Brain pericyte (primary cell): ENCODE measurements around the gene ZNF497.
A peak's percentile ranks its signal among the peaks of the same experiment; 100 is the strongest.
"Not testable (repeated sequence)": the region's sequence is repeated elsewhere in the genome, so short reads cannot be mapped to it uniquely, and the experiment has no call there.

Source experiments
- DNase-seq: peaks from one replicate; pipeline ENCODE4 v3.0.0-alpha.2; 2012; ENCODE audit warnings: low read depth, low spot score

Gene ZNF497

DNA sequence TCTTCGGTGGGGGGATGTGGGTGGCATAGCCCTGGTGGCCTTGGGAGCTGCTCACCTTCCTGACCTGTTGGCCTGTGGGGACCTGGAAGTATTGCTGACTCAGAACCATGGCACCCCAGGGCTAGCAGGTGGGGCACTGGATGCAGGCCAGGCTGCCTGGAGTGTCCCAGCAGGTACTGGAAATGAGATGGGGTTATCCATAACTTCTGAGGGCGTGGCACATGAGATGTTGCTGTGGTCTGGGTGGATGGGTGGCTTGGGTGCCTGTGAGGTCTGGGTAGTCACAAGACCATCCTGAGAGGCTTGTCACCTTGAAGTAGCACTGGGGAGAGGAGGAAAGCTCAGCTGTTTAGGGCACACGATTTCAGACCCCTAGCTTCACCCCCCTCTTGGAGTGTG is 32.3 kb upstream of the ZNF497 start:
- no peak for DNase-seq

DNA sequence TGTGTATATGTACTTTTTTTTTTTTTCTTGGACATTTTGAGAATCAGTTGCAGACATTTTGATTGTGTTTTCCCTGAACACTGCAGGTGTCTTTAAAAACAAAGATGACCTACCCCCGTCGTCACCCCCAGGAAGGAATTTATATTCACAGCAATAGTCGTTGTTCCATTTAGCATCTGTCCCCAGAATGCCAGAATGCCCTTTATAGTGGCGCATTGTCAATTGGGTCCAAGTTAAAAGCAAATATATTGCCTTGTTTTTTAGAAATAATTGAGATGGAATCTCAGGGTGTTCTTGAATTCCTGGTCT is 31.1 kb upstream of the ZNF497 start:
- no peak for DNase-seq

DNA sequence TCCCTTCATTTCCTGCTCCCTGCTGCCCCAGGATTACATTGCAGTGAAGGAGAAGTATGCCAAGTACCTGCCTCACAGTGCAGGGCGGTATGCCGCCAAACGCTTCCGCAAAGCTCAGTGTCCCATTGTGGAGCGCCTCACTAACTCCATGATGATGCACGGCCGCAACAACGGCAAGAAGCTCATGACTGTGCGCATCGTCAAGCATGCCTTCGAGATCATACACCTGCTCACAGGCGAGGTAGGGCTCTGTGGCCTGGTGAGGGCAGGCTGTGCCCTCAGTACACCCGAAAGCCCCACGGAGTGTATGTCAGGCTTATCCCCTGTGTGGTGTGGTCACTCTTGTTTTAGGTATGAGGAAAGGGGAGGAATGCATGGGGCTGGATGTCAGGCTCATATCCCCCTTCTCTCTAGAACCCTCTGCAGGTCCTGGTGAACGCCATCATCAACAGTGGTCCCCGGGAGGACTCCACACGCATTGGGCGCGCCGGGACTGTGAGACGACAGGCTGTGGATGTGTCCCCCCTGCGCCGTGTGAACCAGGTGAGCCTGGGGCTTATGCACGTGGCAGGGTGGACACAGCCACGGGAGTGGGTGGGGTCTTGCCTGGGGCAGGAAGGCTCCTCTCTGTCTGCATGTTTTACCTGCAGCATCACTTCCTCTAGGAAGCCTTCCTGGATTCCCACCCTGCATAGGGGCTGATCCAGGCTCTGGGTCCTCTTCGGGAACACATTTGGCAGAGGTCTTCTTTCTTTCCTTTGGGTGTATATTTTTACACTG is 30.6 kb upstream of the ZNF497 start:
- no peak for DNase-seq

DNA sequence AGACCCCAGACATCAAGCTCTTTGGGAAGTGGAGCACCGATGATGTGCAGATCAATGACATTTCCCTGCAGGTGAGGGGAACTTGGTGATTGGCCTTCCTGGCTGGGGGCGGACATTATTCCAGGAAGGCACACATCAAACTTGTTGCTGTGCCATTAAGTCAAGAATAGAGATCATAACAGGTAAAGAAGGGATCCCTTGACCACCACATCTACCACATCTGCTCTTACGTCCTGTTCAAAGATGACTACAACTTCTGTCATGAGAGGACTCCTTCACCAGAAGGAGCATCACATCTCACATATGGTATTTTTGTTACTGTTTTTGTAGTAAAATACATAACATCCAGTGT is 25.6 kb upstream of the ZNF497 start:
- no peak for DNase-seq

DNA sequence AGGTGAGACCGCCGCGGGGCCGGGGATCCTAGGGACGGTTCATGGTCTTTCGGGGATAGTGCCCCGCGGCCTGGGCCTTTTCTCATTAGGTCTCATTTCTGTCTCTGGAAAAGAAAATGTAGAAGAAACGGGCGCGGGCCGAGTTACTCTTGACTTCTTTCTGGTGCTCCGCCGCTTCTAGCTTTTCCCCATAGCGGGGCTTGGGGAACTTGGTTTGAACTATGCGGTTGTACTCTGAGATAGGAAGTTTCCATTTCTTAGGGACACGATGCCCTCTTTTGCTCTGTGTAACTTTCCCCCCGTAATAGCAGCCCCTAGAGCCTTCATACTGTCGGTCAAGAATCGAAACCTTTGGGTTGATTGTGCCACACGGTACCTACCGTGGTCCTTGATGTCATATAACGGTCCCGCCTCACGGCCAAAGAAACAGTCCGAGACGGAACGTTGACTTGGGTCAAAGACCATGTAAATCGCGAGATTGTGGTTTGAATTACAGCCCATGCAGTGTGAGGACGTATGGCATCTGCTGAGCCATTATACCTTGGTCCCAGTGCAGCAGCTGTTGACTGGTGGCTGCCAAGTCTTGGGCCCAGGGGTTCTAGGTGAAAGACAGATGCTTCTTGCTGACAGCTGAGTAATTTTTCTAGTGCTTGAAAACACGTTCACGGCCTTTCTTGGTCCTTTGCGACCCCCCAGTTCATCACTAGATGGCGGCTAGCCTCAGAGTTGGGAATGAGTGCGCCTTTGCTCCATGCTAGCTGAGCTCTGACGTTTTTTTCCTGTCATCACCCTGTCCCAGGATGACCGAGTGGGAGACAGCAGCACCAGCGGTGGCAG is 25.0 kb upstream of the ZNF497 start:
- DNase-seq: no peak

DNA sequence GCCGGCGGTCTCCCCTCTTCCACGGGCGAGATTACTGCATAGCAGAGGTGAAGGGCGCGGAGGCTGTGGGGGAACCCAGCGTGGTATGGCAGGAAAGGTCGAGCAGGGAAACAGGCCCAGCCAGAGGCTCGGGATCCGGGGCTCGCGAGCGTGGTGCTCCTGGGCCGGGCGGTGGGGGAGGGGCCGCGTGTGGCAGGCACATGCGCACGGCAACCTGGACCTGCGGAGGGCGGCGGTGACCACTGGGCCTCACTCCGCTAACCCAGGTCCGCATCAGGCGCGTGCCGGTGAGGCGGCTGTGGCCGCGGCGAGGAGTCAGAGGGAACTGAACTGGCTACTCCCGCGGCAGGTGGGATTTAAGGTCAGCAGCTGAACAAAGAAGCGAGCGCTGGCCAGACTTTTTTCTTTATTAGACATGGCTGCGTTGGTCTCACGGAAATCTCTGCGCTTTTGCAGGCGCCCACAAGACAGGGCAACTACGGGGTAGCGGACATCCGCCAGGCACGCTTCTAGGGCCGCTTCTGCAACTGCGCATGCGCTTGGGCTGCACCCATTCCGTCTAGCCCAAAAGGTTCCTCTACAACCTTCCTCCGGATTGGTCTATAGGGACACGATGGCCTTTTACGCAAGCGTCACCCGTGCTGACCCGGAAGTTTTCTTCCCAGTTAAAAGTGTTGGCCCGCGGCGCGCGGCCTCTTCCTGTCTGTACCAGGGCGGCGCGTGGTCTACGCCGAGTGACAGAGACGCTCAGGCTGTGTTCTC is 24.2 kb upstream of the ZNF497 start, which contains the start of gene RPS5:
TSS of gene RPS5 (plus strand) at position 694 of the 762 bp plus-strand sequence. CDS start 869 bp downstream, outside the sequence.
- peak; percentile 93 for DNase-seq

DNA sequence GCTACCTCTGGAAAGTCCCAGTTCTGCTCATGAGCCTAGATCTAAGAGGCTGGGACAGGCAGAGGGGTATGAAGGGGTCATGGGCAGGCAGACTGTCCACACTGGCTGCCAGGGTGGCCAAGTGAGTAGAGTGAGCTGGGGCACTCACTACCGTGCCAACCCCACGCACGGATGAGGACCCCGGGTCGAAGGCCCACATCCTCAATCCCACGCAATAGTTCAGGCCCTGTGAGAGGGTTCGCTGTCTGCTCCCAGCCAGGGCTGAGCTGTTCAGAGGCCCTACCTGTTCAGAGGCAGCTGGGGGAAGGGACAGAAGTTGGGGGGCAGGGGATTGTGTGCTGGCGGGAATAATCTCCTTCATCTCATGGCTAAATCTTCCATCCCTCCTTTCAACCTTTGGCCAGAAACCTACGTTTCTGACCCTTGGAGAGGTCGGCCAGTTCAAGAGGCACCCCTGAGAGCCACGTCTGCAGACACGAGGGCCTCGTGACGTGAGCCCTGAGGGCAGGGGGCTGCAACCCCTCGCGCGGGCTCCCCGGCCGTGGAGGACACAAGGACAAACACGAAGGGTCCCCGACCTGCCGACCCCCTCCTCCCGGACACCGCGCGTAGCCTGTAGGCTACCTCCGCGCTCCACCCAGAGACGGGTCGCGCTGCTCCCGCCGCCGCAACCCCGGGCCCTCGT is 23.5 kb upstream of the ZNF497 start:
- DNase-seq: no peak

DNA sequence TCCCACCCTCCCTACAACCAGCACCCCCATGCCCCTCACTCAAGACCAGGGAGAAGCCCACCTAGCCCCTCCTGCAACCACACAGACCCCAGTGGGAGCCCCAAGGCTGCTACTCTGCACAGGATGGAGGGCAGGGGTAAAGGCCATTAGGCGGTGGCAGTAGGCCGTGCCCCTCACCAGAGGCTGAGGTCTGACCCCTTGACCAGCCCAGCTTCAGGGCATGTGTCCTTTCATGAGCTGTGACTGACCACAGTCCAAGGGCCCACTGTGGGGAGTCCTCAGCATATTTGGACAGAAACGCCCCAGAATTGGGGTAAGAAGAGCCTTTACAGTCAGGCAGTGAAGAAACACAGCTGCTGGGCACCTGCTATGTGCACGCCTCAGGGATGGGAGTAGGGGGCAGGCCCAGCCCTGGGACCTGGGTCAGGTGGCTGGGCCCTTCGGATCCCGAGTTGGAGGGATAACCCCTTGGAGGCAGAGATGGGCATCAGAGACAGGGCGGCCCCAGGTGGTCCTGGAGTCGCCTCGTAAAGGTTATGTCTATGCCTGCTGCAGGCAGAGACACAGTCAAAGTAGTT is 22.9 kb upstream of the ZNF497 start:
- no peak for DNase-seq

DNA sequence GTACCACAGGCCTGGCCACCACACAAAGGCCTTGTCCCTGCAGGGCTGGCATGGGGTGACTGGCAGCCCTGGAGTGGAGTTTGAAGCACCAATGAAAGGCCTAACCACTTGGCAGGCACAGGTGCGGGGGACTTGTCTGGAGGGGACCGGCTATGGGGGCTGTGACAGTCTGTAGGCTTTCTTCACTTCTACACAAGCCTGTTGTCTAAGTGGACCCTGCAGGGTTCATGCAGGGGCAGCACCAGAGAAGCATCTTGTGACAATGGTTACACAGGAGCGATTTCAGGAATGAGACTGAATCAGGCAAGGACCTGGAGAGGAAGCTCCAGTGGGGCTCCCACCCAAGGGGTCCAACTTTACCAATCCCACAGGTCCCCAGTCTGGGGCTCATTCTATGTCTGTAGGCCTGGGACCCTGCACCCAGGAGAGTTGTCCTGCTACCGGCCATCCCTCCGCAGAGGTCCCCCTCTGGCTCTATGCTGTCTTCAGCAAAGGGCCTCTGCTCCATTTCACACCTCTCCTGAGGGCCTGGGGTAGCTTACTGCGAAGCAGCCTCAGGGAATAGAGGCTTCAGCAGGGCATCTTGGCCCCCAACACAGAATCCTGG is 20.5 kb upstream of the ZNF497 start:
- no peak for DNase-seq

DNA sequence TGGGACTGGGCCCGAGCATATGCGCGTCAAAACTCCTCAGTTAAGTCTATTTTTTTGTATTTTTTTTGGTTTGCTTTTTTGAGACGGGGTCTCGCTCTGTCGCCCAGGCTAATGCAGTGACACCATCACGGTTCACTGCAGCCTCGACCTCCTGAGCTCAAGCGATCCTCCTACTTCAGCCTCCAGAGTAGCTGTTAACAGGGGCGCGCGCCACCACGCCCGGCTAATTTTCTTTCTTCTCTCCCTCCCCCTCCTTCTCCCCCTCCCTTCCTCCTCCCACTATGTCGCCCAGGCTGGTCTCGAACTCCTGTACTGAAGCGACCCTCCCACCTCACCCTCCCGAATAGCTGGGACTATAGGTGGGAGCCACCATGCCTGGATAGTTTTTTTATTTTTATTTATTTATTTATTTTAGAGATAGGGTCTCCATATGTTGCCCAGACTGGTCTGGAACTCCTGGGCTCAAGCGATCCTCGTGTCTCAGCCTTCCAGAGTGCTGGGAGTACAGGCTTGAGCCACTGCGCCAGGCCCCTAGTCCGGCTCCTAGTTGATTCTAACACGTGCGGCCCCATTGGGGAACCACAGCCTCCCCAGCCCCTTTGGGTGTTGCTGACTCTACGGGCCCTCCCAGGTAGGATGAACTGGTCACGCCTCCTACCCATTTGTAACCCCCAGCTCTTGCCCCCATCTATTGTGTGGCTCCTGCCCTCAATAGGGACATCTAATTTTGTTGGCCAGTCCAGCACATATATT is 19.1 kb upstream of the ZNF497 start:
- DNase-seq: no peak

DNA sequence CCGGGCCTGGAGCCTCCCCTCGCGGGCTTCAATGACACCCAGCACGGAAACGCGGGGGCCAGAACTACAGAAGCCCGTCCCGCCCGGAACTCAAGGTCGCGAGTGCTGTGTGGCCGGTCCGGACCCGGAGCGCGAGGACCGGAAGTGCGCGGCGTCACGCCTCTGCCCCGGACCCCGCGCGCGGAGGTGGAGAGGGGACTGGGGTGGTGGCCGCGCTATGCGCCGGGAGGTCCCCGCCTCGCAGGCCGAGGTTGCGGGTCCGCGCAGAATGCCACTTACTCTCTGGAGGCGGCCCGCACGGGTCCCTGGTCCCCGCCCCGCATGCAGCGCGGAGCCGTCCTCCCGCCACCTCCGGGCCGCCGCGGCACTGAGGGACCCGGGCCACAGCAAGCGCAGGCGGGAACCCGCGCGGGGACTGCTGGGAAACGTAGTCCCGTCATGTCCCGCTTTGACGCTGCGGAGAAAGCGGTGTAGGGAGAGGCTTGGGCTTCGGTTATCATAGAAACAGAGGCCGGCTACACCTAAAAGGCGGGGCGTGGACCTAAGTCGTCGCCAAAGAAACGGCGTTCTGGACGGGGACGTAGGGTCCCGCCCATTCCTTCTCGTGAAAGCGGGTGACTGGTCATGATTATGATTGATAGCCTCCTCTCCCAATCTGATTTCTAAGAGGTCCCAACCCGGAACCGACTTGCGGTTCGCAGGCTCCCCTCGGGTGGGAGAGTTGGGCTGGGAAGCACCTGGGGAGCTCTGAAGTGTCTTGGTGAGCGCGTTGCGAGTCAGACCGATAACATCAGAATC is 18.3 kb upstream of the ZNF497 start, which contains the start of gene ZNF837:
TSS of gene ZNF837 (minus strand) at position 369 of the 798 bp plus-strand sequence. CDS start 11,698 bp downstream, outside the sequence.
- DNase-seq: peak; percentile 100

DNA sequence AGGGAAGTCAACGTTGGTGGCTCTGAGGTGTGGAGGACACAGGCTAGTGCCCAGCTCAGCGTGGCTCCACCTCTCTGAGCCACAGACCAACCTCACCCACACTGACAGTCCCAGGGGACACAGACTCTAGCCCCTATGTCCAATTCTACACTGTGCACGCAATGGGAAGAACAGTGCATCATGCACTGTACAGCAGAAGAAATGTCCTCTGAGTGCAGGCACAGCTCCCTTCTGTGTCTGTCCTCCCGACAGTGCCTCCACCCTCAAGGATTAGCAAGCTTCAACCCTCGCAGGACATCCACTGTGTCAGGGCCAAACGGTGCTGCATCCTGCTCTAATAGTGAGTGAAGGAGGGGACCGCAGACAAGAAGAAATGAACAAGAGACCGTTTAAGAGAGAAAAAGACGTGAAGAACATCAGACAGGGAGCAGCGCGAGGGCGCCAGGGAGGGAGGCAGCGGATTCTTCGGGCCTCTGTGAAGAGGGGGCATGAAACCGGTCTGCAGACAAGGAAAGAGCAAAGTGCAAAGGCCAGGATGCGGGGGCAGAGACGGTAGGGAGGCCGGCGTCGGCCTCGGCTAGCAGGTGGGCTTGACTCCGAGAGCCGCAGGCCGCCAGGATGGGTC is 17.6 kb upstream of the ZNF497 start:
- no peak for DNase-seq

DNA sequence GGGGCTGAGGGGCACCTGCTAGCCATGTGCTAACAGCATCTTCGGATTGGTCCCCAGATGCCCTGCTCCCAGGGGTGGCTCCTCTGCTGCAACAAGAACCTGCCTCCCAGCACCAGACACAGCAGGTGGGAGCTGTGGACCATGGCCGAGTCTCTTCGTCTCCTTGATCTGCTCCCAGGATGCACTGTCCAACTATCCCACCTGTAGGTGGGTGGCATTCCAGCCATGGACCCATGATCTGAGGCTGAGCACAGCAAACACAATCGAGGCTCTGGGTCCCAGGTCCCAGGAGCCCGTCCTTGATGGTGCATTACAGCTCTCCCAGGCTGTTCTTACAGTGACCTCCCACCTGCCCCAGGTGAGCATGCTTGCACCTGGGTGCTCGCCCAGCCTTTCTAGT is 16.7 kb upstream of the ZNF497 start:
- no peak for DNase-seq

DNA sequence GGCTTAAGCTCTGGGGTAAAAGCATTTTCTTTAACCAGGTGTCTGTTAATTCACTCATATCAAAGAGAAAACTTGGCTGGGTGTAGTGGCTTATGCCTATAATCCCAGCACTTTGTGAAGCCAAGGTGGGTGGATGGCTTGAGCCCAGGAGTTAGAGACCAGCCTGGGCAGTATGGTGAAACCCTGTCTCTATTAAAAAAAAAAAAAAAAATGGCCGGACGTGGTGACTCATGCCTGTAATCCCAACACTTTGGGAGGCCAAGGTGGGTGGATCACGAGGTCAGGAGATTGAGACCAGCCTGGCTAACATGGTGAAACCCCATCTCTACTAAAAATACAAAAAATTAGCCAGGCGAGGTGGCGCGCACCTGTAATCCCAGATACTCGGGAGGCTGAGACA is 14.2 kb upstream of the ZNF497 start:
- DNase-seq: not testable (repeated sequence)

DNA sequence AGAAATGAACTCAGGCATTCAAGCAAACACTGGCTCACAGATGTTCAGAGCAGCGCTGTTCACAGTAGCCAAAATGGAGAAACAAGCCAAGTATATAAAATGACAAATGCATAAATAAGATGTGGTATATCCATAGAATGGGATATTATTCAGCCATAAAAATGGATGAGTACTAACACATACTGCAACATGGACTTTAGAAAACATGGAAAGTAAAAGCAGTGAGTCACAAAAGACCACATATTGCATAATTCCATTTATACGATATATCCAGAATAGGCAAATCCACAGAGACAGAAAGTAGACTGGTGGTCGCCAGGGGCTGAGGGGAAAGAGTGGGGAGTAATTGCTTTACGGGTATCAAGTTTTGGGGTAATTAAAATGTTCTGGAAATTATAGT is 11.6 kb upstream of the ZNF497 start:
- DNase-seq: no peak

DNA sequence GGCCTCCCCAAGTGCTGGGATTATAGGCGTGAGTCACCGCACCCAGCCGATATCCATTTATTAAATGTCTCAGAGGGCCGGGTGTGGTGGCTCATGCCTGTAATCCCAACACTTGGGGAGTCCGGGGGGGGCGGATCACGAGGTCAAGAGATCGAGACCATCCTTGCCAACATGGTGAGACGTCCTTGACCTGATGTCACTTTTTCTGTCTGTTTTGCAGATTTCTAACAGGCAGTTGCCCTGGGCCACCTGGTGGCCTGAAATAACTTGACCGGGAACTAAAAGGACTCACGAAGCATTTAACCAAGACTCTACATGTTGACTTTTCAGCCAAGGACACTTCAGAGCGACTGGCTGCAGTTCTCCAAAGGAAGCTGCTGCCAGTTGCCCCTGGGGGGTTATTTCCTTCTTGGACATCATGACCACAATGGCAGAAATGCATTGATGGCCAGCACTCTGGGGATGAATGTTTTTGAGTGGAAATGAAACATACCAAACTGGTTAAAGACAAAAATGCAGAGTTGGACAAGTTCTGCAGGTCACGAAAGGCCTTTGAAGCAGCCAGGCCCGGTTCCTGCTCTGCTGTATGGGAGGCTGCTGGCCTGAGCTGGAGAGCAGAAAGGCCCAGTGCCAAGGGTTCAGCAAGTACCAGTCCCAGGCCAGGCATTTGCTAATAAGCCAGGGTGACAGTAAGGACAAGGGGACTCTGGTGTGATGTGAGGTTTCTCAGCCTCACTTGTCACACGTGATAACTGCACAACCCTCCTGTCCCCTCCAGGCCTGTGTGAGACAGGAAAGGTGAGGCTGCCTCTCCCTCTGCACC is 10.0 kb upstream of the ZNF497 start:
- no peak for DNase-seq

DNA sequence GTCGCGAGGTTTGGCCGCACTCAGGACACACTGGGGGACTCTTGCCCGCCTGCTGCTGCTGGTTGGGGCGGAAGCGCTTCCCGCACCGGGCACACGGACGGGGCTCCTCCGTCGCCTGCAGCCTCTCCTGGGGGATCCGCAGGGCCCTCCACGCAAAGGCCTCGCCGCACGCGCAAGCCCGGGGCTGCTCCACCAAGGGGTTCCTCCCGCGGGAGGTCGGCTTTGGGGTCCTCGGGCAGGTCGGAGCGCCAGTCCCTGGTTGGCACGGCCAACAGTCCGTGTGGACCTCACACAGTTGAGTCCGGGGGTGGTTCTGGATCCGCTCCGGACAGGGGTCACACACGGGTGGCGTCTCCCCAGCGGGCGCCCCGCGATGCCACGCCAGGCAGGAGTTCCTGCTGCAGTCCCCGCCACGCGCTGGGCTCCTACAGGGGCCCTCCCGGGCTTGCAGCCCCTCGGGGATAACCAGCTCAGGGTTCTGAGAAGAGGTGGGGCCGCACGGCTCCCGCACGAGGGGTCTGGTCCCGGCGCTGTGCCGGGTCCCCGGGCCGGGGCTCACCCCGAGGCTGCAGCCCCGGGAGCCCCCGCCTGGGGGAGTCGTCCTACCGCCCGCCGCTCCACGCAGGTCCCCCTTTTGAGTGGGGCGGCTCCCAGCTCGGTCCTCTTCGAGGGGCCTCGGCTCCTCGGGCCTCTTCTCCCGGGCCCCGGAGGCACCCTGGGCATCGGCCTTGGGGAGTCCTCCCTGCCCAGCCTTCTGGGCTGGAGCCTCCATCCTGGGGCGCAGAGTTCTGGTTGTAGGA is 6.2 kb upstream of the ZNF497 start:
- no peak for DNase-seq
